HG02870 (cell line): ENCODE data around the gene FGGY.
"Not testable (repeated sequence)": the region's sequence is repeated elsewhere in the genome, so short reads cannot be mapped to it uniquely, and the experiment has no call there.

Source experiments
- ATAC-seq: cut with Tn5 transposase; IDR thresholded peaks from one replicate; pipeline ENCODE4 v1.9.1; 2021; ENCODE audit warnings: mild to moderate bottlenecking, moderate library complexity; ENCODE audit not compliant: unreplicated experiment

Gene FGGY

GRCh38 chr1:59689730-59690129 is 392.8 kb downstream of the FGGY start:
- no peak for ATAC-seq

GRCh38 chr1:59690171-59690930 is 393.5 kb downstream of the FGGY start:
- no peak for ATAC-seq

GRCh38 chr1:59691261-59691660 is 394.4 kb downstream of the FGGY start:
- no peak for ATAC-seq

GRCh38 chr1:59692591-59692990 is 395.7 kb downstream of the FGGY start:
- ATAC-seq = no peak

GRCh38 chr1:59693406-59693805 is 396.5 kb downstream of the FGGY start:
- no peak for ATAC-seq

- no peak for ATAC-seq
Measured at GRCh38 chr1:59695252-59695651, 398.4 kb downstream of the FGGY start.

GRCh38 chr1:59696421-59697115 is 399.7 kb downstream of the FGGY start:
- no peak for ATAC-seq

- ATAC-seq = no peak
Measured at GRCh38 chr1:59697150-59697800, 400.4 kb downstream of the FGGY start.

- no peak for ATAC-seq
Measured at GRCh38 chr1:59698386-59698785, 401.5 kb downstream of the FGGY start.

GRCh38 chr1:59699227-59699847 is 402.4 kb downstream of the FGGY start:
- ATAC-seq = no peak

GRCh38 chr1:59701376-59701775 is 404.5 kb downstream of the FGGY start:
- no peak for ATAC-seq

- no peak for ATAC-seq
Measured at GRCh38 chr1:59703226-59703917, 406.5 kb downstream of the FGGY start.

GRCh38 chr1:59703918-59704378 is 407.1 kb downstream of the FGGY start:
- no peak for ATAC-seq

GRCh38 chr1:59704716-59705115 is 407.8 kb downstream of the FGGY start:
- ATAC-seq = no peak

- ATAC-seq = no peak
Measured at GRCh38 chr1:59705466-59706302, 408.8 kb downstream of the FGGY start.

- ATAC-seq = no peak
Measured at GRCh38 chr1:59706303-59706599, 409.4 kb downstream of the FGGY start.

- ATAC-seq = no peak
Measured at GRCh38 chr1:59707178-59707791, 410.4 kb downstream of the FGGY start.

- no peak for ATAC-seq
Measured at GRCh38 chr1:59709333-59709732, 412.4 kb downstream of the FGGY start.

- ATAC-seq = not testable (repeated sequence)
Measured at GRCh38 chr1:59710920-59711319, 414.0 kb downstream of the FGGY start.

- no peak for ATAC-seq
Measured at GRCh38 chr1:59714219-59714618, 417.3 kb downstream of the FGGY start.
